ENCODE measurements around the gene ADCY9. TPM values are rescaled to one million over a fixed set of nuclear protein-coding genes. Genes with fewer than 3 reads are reported as not detected.

Gene ADCY9
- total RNA-seq, 1 experiment from 2014 or later, result 11.5 TPM

GRCh38 chr16:4092547-4093265 is 23.5 kb downstream of the ADCY9 start:
- Mint-ChIP-seq H3K4me1 (peaks cover 27% of the 10 kb centered on the region), H3K36me3 (no peaks in the 10 kb centered on the region), H3K4me3 (no peak overlapping the region), H3K27me3 (ENCODE audit: low read depth) (no peaks in the 10 kb centered on the region), H3K27ac (no peak overlapping the region), H3K9me3 (no peaks in the 10 kb centered on the region)
- no peak for ATAC-seq
- no peak for DNase-seq (ENCODE audit: low spot score)
- ChIA-PET CTCF (no interaction called here), POLR2A (interaction anchor here (0.6 kb wide), 1 partner anchor 68 kb away, joined by 5 read pairs; no protein-coding TSS in a partner anchor)
- TF ChIP-seq MYBL2 (CRISPR knock-in tag; IDR thresholded peaks at IDR 0.05) (no peak), ATF6 (CRISPR knock-in tag; IDR thresholded peaks at IDR 0.05) (no peak), FOXP1 (CRISPR knock-in tag; IDR thresholded peaks at IDR 0.05; ENCODE audit: borderline replicate concordance) (no peak), ZNF425 (CRISPR knock-in tag; conservative IDR thresholded peaks at IDR 0.05) (no peak), SMAD4 (CRISPR knock-in tag; IDR thresholded peaks at IDR 0.05) (no peak), EMX1 (CRISPR knock-in tag; IDR thresholded peaks at IDR 0.05) (no peak), CREB1 (CRISPR knock-in tag; IDR thresholded peaks at IDR 0.05) (no peak), NFYB (CRISPR knock-in tag; conservative IDR thresholded peaks at IDR 0.05; ENCODE audit: low read depth) (no peak), TEAD4 (CRISPR knock-in tag; IDR thresholded peaks at IDR 0.05) (no peak), ETV6 (CRISPR knock-in tag; IDR thresholded peaks at IDR 0.05) (no peak), NR3C1 (CRISPR knock-in tag; conservative IDR thresholded peaks at IDR 0.05; ENCODE audit: low read depth) (no peak), IRF1 (CRISPR knock-in tag; IDR thresholded peaks at IDR 0.05) (no peak), FOXJ3 (CRISPR knock-in tag; IDR thresholded peaks at IDR 0.05; ENCODE audit: borderline replicate concordance) (no peak)
- TF ChIP-seq, protein P1, sequence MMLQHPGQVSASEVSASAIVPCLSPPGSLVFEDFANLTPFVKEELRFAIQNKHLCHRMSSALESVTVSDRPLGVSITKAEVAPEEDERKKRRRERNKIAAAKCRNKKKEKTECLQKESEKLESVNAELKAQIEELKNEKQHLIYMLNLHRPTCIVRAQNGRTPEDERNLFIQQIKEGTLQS (CRISPR knock-in tag; conservative IDR thresholded peaks at IDR 0.05), result no peak
- TF ChIP-seq, protein P2, sequence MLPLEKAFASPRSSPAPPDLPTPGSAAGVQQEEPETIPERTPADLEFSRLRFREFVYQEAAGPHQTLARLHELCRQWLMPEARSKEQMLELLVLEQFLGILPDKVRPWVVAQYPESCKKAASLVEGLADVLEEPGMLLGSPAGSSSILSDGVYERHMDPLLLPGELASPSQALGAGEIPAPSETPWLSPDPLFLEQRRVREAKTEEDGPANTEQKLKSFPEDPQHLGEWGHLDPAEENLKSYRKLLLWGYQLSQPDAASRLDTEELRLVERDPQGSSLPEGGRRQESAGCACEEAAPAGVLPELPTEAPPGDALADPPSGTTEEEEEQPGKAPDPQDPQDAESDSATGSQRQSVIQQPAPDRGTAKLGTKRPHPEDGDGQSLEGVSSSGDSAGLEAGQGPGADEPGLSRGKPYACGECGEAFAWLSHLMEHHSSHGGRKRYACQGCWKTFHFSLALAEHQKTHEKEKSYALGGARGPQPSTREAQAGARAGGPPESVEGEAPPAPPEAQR (CRISPR knock-in tag; IDR thresholded peaks at IDR 0.05), result no peak
- TF ChIP-seq, protein P3, sequence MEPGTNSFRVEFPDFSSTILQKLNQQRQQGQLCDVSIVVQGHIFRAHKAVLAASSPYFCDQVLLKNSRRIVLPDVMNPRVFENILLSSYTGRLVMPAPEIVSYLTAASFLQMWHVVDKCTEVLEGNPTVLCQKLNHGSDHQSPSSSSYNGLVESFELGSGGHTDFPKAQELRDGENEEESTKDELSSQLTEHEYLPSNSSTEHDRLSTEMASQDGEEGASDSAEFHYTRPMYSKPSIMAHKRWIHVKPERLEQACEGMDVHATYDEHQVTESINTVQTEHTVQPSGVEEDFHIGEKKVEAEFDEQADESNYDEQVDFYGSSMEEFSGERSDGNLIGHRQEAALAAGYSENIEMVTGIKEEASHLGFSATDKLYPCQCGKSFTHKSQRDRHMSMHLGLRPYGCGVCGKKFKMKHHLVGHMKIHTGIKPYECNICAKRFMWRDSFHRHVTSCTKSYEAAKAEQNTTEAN (CRISPR knock-in tag; IDR thresholded peaks at IDR 0.05), result no peak
